Duodenal mucosa (tissue), 2 donors: ENCODE data around the gene SCGN.

Source experiments
- H3K27ac ChIP-seq: one replicate; pipeline ENCODE4 v1.7.0; 2013; ENCODE audit warnings: low read depth, low read length
- H3K27me3 ChIP-seq, 2 donors: one replicate each; pipeline ENCODE4 v1.7.0; 2013; ENCODE audit warnings: low read length in 2 of 2, control low read depth in 1 of 2; ENCODE audit not compliant: insufficient read depth in 2 of 2, control insufficient read depth in 1 of 2
- H3K36me3 ChIP-seq, 2 donors: one replicate each; pipeline ENCODE4 v1.7.0; 2013; ENCODE audit warnings: low read length in 2 of 2, control low read depth in 1 of 2; ENCODE audit not compliant: insufficient read depth in 2 of 2, control insufficient read depth in 1 of 2
- H3K4me1 ChIP-seq, 2 donors: one replicate each; pipeline ENCODE4 v1.7.0; 2013; ENCODE audit warnings: low read length in 2 of 2, control low read depth in 1 of 2; ENCODE audit not compliant: insufficient read depth in 2 of 2, control insufficient read depth in 1 of 2
- H3K4me3 ChIP-seq, 2 donors: one replicate each; pipeline ENCODE4 v1.7.0; 2013; ENCODE audit warnings: low read length in 2 of 2, low read depth in 1 of 2
- H3K9ac ChIP-seq, 2 donors: one replicate each; pipeline ENCODE4 v1.7.0; 2013; ENCODE audit warnings: low read length in 2 of 2, low read depth in 1 of 2
- H3K9me3 ChIP-seq, 2 donors: one replicate each; pipeline ENCODE4 v1.7.0; 2013; ENCODE audit warnings: low read length in 2 of 2, control low read depth in 1 of 2; ENCODE audit not compliant: control insufficient read depth in 1 of 2

The SCGN gene

GRCh38 chr6:25713824-25714223 is 61.8 kb downstream of the SCGN start:
- Histone ChIP-seq H3K36me3 (no peaks in the 10 kb centered on the region), H3K4me3 (no peak overlapping the region), H3K27ac (no peak overlapping the region)

GRCh38 chr6:25714765-25715164 is 62.8 kb downstream of the SCGN start:
- H3K27ac ChIP-seq, result no peak overlapping the region
- no peak overlapping the region for H3K9ac ChIP-seq
- no peak overlapping the region for H3K4me3 ChIP-seq
- no peaks in the 10 kb centered on the region for H3K27me3 ChIP-seq
- H3K4me1 ChIP-seq, result no peaks in the 10 kb centered on the region
- H3K9me3 ChIP-seq, result no peaks in the 10 kb centered on the region
- no peaks in the 10 kb centered on the region for H3K36me3 ChIP-seq

More at GRCh38 chr6:25713824-25714223, 61.8 kb downstream of the SCGN start:
- H3K9ac ChIP-seq, result no peak overlapping the region
- H3K4me1 ChIP-seq, result no peaks in the 10 kb centered on the region
- H3K9me3 ChIP-seq, result no peaks in the 10 kb centered on the region
- H3K27me3 ChIP-seq, result no peaks in the 10 kb centered on the region

DNA sequence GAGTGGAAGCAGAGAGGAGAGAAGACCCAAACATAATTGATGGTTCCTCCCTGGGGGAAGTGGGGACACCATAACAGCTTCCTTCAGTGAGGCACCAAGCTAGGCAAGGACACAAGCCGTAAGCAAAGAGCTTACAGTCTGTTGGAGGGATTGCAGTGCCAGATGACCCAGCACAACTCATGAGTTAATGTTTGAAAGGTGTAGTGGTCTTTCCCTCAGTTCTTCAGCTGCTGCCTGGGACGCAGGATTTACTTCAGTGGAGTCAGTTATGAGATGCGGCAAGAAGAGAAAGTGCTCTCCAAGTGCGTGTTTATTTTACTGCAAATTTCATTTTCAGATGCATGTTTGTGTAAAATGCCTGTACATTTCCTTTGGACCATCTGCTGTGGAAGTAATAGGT is 63.8 kb downstream of the SCGN start:
- Histone ChIP-seq H3K9me3 (no peaks in the 10 kb centered on the region), H3K27me3 (no peaks in the 10 kb centered on the region), H3K27ac (no peak overlapping the region), H3K4me3 (no peak overlapping the region), H3K36me3 (no peaks in the 10 kb centered on the region), H3K4me1 (no peaks in the 10 kb centered on the region), H3K9ac (no peak overlapping the region)

GRCh38 chr6:25717866-25718740 is 66.1 kb downstream of the SCGN start:
- no peak overlapping the region for H3K9ac ChIP-seq
- H3K27ac ChIP-seq, result no peak overlapping the region
- H3K4me1 ChIP-seq, result no peaks in the 10 kb centered on the region
- H3K4me3 ChIP-seq, result no peak overlapping the region
- H3K9me3 ChIP-seq, result no peaks in the 10 kb centered on the region
- H3K36me3 ChIP-seq, result no peaks in the 10 kb centered on the region
- no peaks in the 10 kb centered on the region for H3K27me3 ChIP-seq

- Histone ChIP-seq H3K27me3 (peaks cover 0 to 4% of the 10 kb centered on the region in 2 donors), H3K36me3 (no peaks in the 10 kb centered on the region), H3K4me3 (no peak overlapping the region), H3K27ac (no peak overlapping the region), H3K4me1 (no peaks in the 10 kb centered on the region), H3K9me3 (peaks cover 0 to 3% of the 10 kb centered on the region in 2 donors), H3K9ac (no peak overlapping the region)
Observed at GRCh38 chr6:25726122-25726911, 74.3 kb downstream of the SCGN start.

DNA sequence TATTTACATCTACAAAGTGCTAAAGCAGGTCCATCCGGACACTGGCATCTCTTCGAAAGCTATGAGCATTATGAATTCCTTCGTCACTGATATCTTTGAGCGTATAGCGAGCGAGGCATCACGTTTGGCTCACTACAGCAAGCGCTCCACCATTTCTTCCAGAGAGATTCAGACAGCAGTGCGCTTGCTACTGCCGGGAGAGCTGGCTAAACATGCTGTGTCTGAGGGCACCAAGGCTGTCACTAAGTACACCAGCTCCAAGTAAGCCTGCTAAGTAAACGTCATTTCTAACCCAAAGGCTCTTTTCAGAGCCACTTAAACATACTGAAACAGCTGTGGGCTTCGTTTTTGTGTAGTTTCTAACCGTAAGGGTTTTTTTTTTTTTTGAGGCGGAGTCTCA is 75.0 kb downstream of the SCGN start:
- Histone ChIP-seq H3K9ac (no peak overlapping the region), H3K9me3 (peaks cover 0 to 3% of the 10 kb centered on the region in 2 donors), H3K4me3 (no peak overlapping the region), H3K27ac (no peak overlapping the region), H3K27me3 (peaks cover 0 to 4% of the 10 kb centered on the region in 2 donors), H3K4me1 (no peaks in the 10 kb centered on the region), H3K36me3 (no peaks in the 10 kb centered on the region)

DNA sequence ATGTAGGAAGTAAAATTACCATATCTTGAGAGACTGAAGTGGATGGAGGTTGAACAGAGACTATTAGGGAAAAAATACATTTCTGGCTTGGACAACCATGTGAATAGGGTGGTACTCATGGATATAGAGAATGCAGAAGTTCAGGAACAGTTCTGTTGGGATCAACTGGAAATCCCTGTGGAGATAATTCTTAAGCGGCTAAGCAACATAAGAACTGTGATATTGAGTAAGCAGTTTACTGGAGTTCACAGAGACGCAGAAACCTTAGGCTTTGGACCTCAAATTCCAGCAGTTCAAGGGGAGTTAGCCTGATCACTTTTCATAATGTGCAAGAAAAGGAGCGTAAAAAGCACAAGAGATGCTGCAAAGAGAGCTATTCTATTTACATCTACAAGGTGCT is 78.9 kb downstream of the SCGN start:
- no peaks in the 10 kb centered on the region for H3K4me1 ChIP-seq
- no peak overlapping the region for H3K9ac ChIP-seq
- H3K27me3 ChIP-seq, result peaks cover 0 to 10% of the 10 kb centered on the region in 2 donors
- peaks cover 0 to 3% of the 10 kb centered on the region in 2 donors for H3K9me3 ChIP-seq
- no peak overlapping the region for H3K27ac ChIP-seq
- no peaks in the 10 kb centered on the region for H3K36me3 ChIP-seq
- no peak overlapping the region for H3K4me3 ChIP-seq

GRCh38 chr6:25731721-25732120 is 79.7 kb downstream of the SCGN start:
- no peaks in the 10 kb centered on the region for H3K36me3 ChIP-seq
- H3K4me1 ChIP-seq, result no peaks in the 10 kb centered on the region
- H3K4me3 ChIP-seq, result no peak overlapping the region
- no peak overlapping the region for H3K27ac ChIP-seq
- H3K27me3 ChIP-seq, result peaks cover 0 to 10% of the 10 kb centered on the region in 2 donors
- H3K9me3 ChIP-seq, result peaks cover 0 to under 1% of the 10 kb centered on the region in 2 donors
- H3K9ac ChIP-seq, result no peak overlapping the region

- H3K27me3 ChIP-seq, result peaks cover 0 to 10% of the 10 kb centered on the region in 2 donors
- no peaks in the 10 kb centered on the region for H3K4me1 ChIP-seq
- no peak overlapping the region for H3K27ac ChIP-seq
- no peaks in the 10 kb centered on the region for H3K36me3 ChIP-seq
- peaks cover 0 to 4% of the 10 kb centered on the region in 2 donors for H3K9me3 ChIP-seq
- no peak overlapping the region for H3K9ac ChIP-seq
- H3K4me3 ChIP-seq, result no peak overlapping the region
Observed at GRCh38 chr6:25732468-25733198, 80.6 kb downstream of the SCGN start.
